Liver (tissue), 3 donors: Measurements from ENCODE around the gene TMEM44.

Experiments used
- ATF3 ChIP-seq: IDR thresholded peaks from 2 replicates; pipeline ENCODE4 v1.6.1; 2016; ENCODE audit warnings: antibody characterized with exemption
- CTCF ChIP-seq: fragments of 150-350 bp; IDR thresholded peaks from 2 replicates; pipeline ENCODE4 v1.5.1; 2017; ENCODE audit warnings: improper control_type of control experiment, low read depth, low read length; ENCODE audit not compliant: missing input control
- EGR1 ChIP-seq, 2 donors: IDR thresholded peaks; 2 replicates each; pipeline ENCODE4 v1.6.1; 2016 to 2018; ENCODE audit warnings: antibody characterized with exemption in 2 of 2, low read depth in 2 of 2
- FOXA1 ChIP-seq: IDR thresholded peaks from 2 replicates; pipeline ENCODE4 v1.6.1; 2016; ENCODE audit warnings: antibody characterized with exemption
- JUND ChIP-seq, 2 donors: IDR thresholded peaks; 2 replicates each; pipeline ENCODE4 v1.6.1; 2016; ENCODE audit warnings: antibody characterized with exemption in 2 of 2
- MAX ChIP-seq: IDR thresholded peaks from 2 replicates; pipeline ENCODE4 v1.6.1; 2016; ENCODE audit warnings: antibody characterized with exemption
- RAD21 ChIP-seq, 2 donors: IDR thresholded peaks; 2 replicates each; pipeline ENCODE4 v1.6.1; 2016; ENCODE audit warnings: antibody characterized with exemption in 2 of 2, mild to moderate bottlenecking in 2 of 2
- REST ChIP-seq: IDR thresholded peaks from 2 replicates; pipeline ENCODE4 v1.6.1; 2016; ENCODE audit warnings: antibody characterized with exemption, mild to moderate bottlenecking
- RXRA ChIP-seq, 2 donors: IDR thresholded peaks; 2 replicates each; pipeline ENCODE4 v1.6.1; 2017 to 2018; ENCODE audit warnings: antibody characterized with exemption in 2 of 2, mild to moderate bottlenecking in 1 of 2
- SP1 ChIP-seq: IDR thresholded peaks from 2 replicates; pipeline ENCODE4 v1.6.1; 2018; ENCODE audit warnings: antibody characterized with exemption, mild to moderate bottlenecking
- TAF1 ChIP-seq: conservative IDR thresholded peaks from 2 replicates; pipeline ENCODE4 v1.6.1; 2016; ENCODE audit warnings: antibody characterized with exemption, mild to moderate bottlenecking
- YY1 ChIP-seq: IDR thresholded peaks from 2 replicates; pipeline ENCODE4 v1.6.1; 2016; ENCODE audit warnings: antibody characterized with exemption, mild to moderate bottlenecking
- ZBTB33 ChIP-seq: IDR thresholded peaks from 2 replicates; pipeline ENCODE4 v1.6.1; 2016; ENCODE audit warnings: antibody characterized with exemption
- donor health status: healthy.
- donor health status: healthy.

GRCh38 chr3:194552327-194552949, 80.8 kb downstream of the TMEM44 start:
- no peak for TF ChIP-seq CTCF
- TF ChIP-seq MAX, result no peak
- TF ChIP-seq ZBTB33, result no peak
- TF ChIP-seq ATF3, result no peak
- TF ChIP-seq TAF1, result no peak
- TF ChIP-seq RXRA (IDR thresholded peaks at IDR 0.05), result no peak
- no peak for TF ChIP-seq YY1
- TF ChIP-seq EGR1 (IDR thresholded peaks at IDR 0.05; ENCODE audit: low read depth in 2 of 2), result no peak
- TF ChIP-seq SP1, result no peak
- TF ChIP-seq FOXA1, result no peak
- TF ChIP-seq JUND (IDR thresholded peaks at IDR 0.05), result no peak
- no peak for TF ChIP-seq RAD21 (IDR thresholded peaks at IDR 0.05)
- no peak for TF ChIP-seq REST
